Fibroblast of mammary gland (primary cell): ENCODE measurements around the gene PLA2G12A.
"Not testable (repeated sequence)": the region's sequence is repeated elsewhere in the genome, so short reads cannot be mapped to it uniquely, and the experiment has no call there.

Experiments
- DNase-seq: peaks from one replicate; pipeline ENCODE4 v3.0.0-alpha.2; 2010; ENCODE audit warnings: low read depth
- H3K4me3 ChIP-seq: 2 replicates; pipeline ENCODE4 v1.5.1; 2011; ENCODE audit warnings: low read depth, mild to moderate bottlenecking, low read length, moderate library complexity; ENCODE audit not compliant: control insufficient read depth
- TF ChIP-seq, protein P1 (sequence below): conservative IDR thresholded peaks from 2 replicates; pipeline ENCODE4 v1.5.1; 2011; ENCODE audit warnings: low read depth, low read length, inconsistent platforms; ENCODE audit not compliant: control insufficient read depth, insufficient read depth

Gene PLA2G12A

DNA sequence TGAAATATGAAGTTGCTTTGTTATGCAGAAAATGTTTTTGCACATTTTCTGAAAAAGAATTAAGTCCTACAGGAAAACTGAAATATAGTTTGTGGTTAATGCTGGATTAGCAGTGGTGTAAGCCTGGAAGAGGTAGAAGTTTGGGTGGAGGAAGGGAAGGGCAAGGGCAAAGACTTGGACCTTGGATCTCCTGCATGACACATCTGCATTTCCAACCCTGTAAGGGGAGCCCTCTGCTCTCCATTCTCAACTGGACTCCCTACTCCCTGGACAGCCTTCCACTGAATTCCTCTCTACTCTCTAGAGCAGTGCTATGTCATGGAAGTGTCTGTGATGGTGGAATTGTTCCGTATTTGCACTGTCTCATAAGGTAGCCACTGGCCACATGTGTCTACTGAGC lies 31.2 kb downstream of the PLA2G12A start:
- H3K4me3 ChIP-seq, result no peak overlapping the region
- TF ChIP-seq, protein P1, sequence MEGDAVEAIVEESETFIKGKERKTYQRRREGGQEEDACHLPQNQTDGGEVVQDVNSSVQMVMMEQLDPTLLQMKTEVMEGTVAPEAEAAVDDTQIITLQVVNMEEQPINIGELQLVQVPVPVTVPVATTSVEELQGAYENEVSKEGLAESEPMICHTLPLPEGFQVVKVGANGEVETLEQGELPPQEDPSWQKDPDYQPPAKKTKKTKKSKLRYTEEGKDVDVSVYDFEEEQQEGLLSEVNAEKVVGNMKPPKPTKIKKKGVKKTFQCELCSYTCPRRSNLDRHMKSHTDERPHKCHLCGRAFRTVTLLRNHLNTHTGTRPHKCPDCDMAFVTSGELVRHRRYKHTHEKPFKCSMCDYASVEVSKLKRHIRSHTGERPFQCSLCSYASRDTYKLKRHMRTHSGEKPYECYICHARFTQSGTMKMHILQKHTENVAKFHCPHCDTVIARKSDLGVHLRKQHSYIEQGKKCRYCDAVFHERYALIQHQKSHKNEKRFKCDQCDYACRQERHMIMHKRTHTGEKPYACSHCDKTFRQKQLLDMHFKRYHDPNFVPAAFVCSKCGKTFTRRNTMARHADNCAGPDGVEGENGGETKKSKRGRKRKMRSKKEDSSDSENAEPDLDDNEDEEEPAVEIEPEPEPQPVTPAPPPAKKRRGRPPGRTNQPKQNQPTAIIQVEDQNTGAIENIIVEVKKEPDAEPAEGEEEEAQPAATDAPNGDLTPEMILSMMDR, result no peak
- DNase-seq, result no peak

- peak; percentile 12 for DNase-seq
- TF ChIP-seq, protein P1, result no peak
- no peak overlapping the region for H3K4me3 ChIP-seq
These were observed 38.4 kb downstream of the PLA2G12A start for GRCh38 chr4:109691411-109691920.

DNA sequence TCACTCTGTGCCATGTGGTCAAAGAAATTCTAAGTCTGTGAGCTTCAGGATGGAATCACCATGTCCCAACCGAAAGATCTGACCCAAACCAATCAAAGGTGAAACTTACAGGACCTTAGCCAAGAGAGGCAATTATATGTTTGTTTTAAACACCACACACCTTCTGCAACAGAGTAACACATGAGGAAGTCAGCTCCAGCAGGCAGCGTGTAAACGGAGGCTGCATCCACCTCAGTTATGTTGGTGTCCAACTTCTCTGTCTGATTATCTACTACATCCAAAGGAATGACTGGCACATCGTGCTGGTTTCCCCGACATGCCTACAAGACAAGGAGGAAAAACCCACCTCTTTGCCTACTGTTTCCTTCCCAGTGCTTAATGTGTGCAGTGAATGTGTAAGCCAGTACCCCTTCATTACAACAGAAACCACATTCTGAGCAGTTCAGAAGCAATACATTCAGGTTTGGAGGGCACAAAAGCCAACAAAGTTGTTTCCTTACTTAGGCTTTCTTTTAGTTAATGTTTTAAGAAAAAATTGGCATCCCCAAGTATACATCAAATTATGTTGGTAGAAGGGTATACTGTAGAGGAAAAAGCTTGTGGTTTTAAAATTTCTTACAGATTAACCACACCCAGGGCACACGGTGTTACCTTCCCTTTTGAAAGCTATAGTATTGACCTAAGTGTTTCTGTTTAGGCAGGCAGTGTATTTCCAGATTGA lies 39.0 kb downstream of the PLA2G12A start:
- no peak for DNase-seq
- H3K4me3 ChIP-seq, result no peak overlapping the region
- TF ChIP-seq, protein P1, result no peak

GRCh38 chr4:109684727-109685126 lies 45.1 kb downstream of the PLA2G12A start:
- DNase-seq, result no peak
- H3K4me3 ChIP-seq, result no peak overlapping the region
- TF ChIP-seq, protein P1, result no peak

GRCh38 chr4:109683621-109684253 lies 46.1 kb downstream of the PLA2G12A start:
- no peak overlapping the region for H3K4me3 ChIP-seq
- TF ChIP-seq, protein P1, result no peak
- no peak for DNase-seq

- TF ChIP-seq, protein P1, result no peak
- no peak for DNase-seq
- no peak overlapping the region for H3K4me3 ChIP-seq
These were observed 47.0 kb downstream of the PLA2G12A start for GRCh38 chr4:109682875-109683274.

DNA sequence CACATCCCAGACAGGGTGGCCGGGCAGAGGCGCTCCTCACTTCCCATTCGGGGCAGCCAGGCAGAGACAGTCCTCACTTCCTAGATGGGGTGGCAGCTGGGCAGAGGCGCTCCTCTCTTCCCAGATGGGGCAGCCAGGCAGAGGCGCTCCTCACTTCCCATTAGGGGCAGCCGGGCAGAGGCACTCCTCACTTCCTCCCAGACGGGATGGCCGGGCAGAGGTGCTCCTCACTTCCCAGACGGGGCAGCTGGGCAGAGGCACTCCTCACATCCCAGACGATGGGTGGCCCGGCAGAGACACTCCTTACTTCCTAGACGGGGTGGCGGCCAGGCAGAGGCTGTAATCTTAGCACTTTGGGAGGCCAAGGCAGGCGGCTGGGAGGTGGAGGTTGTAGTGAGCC lies 50.9 kb downstream of the PLA2G12A start:
- not testable (repeated sequence) for DNase-seq

GRCh38 chr4:109678472-109678871 lies 51.4 kb downstream of the PLA2G12A start:
- DNase-seq, H3K4me3 ChIP-seq: not testable (repeated sequence)

More for the DNA sequence above, 50.9 kb downstream of the PLA2G12A start:
- not testable (repeated sequence) for H3K4me3 ChIP-seq
